ENCODE data around the gene ADGRA1.
"Not testable (repeated sequence)": the region's sequence is repeated elsewhere in the genome, so short reads cannot be mapped to it uniquely, and the experiment has no call there.

The ADGRA1 gene

DNA sequence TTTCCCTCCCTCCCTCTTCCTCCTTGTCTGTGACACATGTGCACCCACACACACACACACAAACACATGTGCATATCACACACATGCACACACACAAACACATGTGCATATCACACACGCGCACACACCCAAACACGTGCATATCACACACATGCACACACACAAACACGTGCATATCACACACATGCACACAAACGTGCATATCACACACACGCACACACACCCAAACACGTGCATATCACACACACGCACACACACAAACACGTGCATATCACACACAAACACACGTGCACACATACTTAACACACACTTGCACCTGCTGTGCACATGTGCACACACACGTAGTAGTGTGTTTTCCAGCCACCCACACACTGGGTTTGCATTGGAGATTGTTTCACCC, 42.9 kb downstream of the ADGRA1 start:
- DNase-seq = no peak

DNA sequence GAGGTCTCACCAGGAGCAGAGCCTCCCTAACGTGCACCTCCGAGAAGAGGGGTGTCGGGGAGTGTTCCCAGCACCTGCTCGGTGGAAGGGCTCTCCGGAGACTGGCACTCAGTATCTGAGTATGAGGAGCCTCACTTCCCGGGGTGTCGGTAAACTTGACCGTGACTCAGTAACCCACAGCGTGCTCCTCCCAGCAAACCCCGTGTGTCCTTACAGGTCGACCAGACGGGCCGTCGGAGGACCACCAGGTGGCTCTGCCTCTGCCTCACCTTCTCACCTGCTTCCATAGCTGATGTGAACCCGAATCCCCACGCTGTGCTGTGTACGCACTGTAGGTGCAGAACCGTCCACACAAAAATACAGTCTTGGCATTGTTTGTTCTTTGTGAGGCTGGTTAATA, 43.3 kb downstream of the ADGRA1 start:
- no peak for DNase-seq

DNA sequence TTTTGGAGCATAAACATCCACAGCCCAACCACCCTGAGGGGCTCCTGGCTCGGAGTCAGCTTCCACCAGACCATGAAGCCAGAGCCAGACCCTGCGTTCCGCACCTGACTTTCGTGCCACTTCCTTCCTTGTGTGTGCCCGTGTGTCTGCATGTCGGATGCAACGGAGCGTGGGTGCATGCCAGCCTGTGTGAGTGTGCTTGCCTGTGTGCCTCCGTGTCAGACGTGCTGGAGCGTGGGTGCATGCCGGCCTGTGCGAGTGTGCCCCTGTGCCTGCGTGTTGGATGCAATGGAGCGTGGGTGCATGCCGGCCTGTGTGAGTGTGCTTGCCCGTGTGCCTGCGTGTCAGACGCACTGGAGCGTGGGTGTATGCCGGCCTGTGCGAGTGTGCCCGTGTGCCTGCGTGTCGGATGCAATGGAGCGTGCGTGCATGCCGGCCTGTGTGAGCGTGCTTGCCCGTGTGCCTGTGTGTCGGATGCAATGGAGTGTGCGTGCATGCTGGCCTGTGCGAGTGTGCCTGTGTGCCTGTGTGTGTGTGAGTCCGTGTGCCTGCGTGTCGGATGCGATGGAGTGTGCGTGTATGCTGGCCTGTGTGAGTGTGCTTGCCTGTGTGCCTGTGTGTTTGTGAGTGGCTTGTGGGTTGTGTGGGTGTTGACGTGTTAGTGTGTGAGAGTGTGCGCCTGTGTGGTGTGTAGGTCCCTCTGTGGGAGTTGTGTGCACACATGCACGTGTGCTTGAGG, 44.2 kb downstream of the ADGRA1 start:
- DNase-seq = no peak

DNA sequence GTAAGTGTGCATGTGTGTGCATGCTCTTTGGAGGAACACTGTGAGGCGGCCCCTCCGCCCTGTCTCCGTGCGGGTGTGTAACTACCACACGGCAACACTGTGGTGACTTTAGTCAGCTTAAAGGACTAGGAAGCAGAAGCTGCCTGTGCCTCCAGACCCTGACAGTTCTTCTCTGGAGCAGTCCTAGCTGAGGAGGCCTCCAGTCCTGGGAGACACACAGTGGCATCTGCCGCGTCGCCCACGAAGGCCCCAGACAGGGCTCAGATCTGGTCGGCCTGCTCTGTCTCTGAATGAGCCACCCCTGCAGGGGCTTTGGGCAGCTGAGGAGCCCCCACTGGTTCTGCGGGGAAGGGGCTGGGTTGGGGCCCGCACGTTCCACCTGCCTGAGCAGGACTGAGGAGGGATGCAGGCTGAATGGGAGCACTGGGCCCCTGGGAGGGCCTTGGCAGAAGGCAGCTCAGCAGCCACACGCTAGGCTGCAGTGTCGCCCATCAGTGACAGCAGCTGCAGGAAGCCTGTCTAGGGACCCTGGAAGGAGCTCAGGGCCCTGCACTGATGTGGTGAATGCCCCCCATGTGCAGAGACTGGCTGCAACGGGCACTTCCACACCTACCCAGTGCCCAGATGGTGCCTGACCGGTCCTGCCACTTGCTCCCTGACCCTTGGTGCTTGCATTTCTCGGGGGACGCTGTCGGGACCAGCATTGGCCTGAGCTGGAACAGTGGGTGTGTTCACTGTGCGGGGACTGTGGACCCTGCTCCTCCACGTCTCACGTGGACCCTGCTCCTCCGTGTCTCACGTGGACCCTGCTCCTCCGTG, 45.0 kb downstream of the ADGRA1 start:
- no peak for DNase-seq

DNA sequence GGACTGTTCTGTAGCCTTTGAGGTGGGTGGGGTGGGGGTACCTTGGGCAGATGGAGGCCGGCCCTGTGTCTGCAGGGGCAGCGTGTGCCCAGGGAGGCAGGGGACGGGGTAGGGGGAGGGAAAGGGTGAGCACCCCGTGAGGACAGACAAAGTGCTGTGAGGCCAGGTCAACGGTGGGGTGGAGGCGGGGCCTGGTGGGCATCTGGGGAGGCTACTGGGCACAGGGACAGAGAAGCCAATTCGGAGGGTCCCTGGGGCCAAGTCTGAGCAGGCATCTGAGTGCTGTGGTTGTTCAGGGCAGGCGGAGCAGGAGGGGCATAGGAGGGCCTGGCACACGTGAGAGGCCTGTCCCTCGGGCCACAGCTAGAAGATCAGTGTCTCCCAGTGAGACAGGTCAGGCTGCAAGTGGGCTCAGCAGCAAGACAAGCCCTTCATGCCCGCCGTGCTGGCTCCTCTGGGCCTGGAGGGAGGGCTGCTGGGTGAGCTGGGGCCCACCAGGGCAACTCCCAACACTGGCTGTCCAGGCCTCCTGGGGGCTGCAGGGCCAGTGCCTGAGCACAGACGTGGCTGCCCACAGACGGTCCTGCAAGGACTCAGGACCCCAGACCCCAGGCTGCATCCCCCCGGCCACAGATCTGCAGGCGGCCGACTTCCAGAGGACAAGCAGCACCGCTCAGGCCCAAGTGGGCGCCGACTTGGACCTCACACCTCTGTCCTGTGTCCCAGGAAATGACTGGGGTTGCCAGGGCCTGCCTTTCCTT, 45.9 kb downstream of the ADGRA1 start:
- no peak for DNase-seq

- no peak for DNase-seq
Measured at GRCh38 chr10:133134411-133135115, 46.8 kb downstream of the ADGRA1 start.

DNA sequence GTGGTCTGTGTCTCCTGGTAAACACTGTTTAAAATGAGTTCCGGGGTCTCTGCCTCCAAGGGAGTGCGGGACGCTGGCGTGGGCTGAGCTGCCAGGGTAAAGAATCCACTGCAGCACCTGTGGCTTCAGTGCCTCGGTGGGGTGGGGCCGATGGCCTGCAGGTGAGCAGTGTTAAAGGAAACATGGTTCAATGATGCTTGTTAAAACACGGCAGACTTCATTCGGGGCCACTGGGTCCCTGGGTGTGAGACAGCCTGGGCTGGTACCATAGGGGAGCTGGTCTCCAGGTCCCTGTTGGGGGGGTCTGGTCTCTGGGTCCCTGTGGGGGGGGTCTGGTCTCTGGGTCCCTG, 47.4 kb downstream of the ADGRA1 start:
- no peak for DNase-seq

GRCh38 chr10:133137486-133138145, 49.9 kb downstream of the ADGRA1 start:
- not testable (repeated sequence) for DNase-seq

GRCh38 chr10:133139551-133140065, 51.9 kb downstream of the ADGRA1 start:
- DNase-seq = peak; percentile 17

GRCh38 chr10:133140417-133141143, 52.9 kb downstream of the ADGRA1 start:
- DNase-seq = peak; percentile 17

DNA sequence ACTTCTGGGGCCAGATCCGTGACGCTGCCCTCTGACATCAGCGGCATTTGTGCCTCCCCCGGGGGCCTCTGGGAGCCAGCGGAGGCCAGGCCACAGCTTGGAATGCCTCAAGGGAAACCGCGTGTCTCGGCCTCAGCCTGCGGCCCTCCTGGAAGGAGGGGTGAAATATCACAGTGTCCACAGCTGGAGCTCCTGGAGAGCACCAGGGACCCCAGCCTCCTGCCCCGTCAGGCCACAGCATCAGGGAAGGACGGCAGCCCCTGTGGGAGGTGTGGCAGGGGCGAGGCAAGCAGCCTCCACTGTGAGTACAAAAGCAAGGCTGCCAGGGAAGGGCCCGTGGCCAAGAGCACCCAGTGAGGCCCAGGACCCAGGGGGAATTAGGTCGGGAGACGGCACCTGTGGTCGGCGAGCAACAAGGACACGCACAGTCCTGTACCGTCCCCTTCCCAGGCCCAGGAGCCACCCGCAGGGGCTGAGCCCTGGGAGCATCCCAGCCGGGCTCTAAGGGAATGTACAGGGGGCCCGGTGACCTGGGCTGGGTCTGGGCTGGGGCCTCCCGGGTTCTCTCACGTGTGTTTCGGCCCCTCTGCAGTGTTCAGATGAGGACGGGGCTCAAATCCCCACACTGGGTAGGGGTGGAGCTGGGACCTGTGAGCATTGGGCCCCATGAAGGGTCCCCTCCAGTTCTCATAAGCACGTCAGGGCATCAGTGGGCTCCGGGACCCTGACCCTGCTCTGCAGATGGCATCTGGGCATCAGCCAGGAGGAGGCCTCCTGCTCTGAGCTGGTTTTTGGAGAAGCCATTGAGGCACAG, 53.6 kb downstream of the ADGRA1 start:
- peak; percentile 19 for DNase-seq

DNA sequence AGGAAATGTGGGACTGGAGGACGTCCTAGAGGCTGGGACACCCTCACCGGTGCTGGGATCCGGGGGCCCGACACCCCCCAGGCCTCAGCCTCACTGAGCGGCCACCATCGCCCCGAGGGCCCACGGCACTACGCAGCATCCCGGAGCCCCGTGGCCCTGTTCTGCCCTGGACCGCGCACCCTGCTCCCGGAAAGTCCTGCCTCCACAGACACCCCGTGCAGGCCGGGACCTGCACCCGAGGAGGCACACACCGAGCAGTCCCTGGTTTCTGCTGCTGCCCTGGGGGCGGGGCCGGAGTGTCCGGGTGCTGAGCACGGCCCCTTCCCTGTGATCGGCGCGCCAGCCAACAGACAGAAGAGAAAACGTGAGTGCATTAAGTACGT, 54.2 kb downstream of the ADGRA1 start:
- DNase-seq = no peak

DNA sequence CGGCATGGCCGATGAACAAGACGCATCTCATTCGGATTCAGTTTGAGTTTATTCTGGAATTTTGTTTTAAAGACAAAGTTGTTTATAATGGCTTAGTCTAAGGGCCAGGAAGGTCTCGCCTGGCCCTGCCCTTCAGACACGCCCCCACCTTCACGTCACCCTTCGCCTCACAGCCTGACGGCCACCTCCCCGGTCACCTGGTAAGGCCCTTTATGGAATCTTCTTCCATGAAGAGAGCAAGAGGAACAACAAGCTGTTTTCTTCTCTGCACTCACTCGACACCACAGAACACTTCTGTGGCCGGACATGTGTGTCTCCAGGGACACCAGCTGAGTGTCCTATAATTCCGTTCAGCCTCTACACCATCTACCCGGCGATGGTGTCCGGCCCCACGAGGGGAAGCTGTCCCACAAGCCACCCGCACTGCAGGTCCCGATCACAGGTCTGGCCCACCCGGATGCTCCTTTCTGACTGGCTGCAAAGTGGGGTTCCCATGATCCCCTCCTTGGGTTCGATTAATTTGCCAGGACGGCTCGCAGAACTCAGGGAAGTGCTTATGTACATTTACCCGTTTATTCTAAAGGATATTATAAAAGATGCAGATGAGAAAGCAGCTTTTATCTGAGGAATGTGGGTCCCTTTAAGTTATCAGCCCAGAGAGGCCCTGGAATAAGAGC, 54.9 kb downstream of the ADGRA1 start:
- no peak for DNase-seq

GRCh38 chr10:133143200-133143533, 55.4 kb downstream of the ADGRA1 start:
- peak; percentile 21 for DNase-seq

DNA sequence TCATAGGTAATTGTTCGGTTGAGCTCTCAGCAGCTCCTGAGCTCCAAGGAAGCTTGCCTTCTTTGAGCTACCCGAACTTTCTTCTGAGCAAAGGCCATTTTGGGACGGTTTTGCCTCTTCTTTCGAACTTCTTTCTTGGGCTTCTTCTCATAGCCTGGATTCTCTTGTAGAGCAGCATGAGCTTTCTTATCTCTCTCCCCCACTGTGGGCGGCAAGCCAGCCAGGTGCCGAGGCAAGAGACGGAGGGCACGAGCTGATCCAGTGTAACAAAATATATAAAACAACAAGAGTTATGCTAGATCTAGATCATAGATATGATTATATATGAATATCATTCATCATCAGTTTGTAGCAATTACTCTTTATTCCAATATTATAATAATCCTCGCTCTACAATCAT, 55.8 kb downstream of the ADGRA1 start:
- peak; percentile 16 for DNase-seq

DNA sequence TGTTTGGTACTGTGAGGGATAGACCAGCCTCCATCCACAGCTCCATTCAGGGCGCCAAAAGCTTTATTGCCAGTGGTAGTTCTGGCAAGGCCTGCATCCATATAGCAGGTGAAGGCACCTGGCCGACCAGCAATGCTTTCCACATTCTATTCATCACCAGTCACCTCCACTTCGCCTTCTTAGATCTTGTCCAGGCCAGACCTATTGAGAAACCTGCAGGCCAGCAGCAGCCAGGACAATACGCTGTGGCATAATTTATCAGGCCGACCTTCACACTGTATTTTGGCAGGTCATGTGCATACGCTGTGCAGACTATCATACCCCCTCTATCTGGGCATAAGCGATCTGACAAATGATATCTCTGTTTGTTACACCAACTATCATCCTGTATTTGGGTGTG, 57.0 kb downstream of the ADGRA1 start:
- no peak for DNase-seq

DNA sequence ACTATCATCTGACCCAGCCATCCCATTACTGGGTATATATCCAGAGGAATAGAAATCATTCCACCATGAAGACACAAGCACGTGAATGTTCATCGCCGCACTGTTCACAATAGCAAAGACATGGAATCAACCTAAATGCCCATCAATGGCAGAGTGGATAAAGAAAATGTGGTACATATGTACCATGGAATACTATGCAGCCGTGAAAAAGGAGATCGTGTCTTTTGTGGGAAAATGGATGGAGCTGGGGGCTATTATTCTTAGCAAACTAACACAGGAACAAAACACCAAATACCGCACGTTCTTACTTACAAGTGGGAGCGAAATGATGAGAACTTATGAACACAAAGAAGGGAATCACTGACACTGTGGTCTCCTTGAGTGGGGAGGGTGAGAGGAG, 62.5 kb downstream of the ADGRA1 start:
- no peak for DNase-seq

- no peak for DNase-seq
Measured at GRCh38 chr10:133150656-133151055, 62.9 kb downstream of the ADGRA1 start.

DNA sequence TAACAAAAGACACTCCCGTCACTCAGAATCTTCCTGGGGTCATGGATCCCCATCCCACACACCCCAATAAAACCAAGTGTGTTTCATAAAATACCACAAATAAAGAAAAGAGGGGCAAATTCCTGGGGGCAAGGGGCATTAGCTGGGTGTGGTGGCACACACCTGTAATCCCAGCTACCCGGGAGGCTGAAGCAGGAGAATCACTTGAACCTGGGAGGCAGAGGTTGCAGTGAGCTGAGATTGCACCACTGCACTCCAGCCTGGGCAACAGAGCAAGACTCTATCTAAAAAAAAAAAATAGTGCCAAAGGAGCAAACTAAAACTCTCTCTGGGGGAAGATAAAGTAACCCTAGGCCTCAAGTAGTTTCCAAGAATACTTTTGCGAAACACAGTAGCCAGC, 63.3 kb downstream of the ADGRA1 start:
- DNase-seq = not testable (repeated sequence)

- no peak for DNase-seq
Measured at GRCh38 chr10:133151543-133151972, 63.8 kb downstream of the ADGRA1 start.
